Inflammatory macrophage treated with lipopolysaccharide for 4 hours (primary cell): ENCODE measurements around the gene C16orf90.

ENCODE experiments used
- DNase-seq: peaks from one replicate; pipeline ENCODE4 v3.0.0-alpha.2; 2020

C16orf90 gene

DNA sequence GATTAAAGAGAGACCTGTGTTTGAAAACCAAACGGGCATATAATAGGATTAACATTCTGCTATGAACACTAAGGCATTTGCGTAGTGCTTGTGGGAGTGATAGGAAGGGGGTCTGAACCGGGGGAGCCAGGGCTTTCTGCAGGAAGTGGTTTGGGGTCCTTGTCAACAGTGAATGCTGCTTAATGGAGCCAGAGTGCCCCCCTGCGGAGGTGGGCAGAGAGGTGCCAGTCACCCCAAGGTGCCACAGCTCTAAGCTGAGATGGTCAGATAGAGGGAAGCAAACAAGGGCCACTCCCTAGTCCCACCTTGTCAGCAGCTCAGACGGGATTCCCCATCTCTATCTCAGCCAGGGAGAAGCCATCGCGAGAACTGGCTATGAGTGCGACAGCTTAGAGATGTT lies 34.1 kb downstream of the C16orf90 start:
- DNase-seq: peak; percentile 45

- DNase-seq: no peak
Measured at GRCh38 chr16:3460585-3460984, 34.7 kb downstream of the C16orf90 start.

GRCh38 chr16:3460121-3460520 lies 35.2 kb downstream of the C16orf90 start:
- no peak for DNase-seq

DNA sequence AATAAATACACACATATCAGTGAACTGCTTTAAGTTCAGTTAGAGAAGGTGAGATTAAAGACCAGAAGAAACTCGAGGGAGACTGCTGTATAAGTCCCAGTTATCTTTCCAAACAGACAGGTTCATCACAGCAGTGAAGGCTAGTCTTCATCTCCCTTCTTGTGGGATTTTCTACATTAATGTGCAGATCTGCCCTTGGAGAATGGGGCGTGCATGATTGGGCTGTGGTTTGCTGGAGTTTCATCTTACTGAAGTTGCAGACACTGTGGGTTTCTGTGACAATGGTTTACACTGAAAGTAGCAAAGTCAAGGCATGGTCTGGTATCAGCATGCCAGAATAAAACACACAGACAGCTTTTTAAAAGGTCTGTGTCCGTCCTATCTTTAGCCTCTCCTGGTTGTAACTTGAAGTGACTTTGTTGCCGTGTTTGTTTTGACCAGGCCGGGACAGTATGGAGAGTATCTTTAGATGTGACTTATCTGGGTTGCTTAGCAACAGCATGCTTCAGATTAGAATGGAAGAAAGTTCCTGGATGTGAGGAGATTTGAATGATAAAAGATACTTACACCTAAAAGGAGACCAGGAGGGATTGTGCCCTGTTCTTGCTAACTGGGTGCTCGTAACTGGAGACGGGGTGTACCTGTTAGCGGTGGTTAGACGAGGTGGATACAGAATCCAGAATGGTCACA lies 35.7 kb downstream of the C16orf90 start:
- no peak for DNase-seq

- DNase-seq: peak; percentile 41
Measured at GRCh38 chr16:3458852-3459361, 36.4 kb downstream of the C16orf90 start.

GRCh38 chr16:3458278-3458851 lies 36.9 kb downstream of the C16orf90 start:
- DNase-seq: peak; percentile 13

DNA sequence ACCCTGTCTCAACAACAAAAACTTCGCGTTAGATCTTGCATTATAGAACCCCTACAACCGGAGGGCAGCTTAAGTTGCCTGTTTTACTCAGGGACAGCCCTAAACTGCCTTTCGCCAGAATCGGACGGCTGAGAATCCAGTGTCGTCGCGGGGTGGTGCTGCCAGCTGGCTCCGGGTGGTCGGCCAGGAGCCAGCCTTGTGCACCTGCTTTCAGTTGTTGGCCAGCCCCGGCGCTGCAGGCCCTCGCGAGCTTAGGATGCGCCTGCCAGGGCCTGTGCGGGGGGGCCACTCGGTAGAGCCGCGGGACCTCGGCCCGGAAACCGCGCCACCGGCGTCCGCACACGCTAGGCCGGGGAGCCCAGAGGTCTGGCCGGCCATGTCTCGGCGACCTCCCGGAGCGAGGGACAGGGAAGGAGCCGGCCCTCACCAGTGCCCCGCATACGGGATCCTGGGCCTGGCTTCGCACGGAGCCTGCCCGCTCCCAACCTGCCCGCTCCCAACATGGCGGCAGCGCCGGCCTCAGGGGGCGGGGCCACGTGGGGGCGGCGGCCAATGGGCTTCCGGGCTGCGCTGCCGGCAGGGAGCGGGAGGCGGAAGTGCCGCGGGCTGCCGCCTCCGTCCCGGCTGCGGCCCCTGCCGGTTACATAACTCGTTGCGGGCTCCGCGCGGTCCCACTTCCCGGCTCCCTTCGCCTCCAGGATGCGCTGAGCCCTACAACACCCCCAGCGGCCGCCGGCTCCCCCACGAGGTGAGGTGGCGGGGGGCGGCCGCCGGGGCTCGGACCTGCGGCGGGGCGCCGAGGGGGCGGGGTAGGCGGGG lies 37.6 kb downstream of the C16orf90 start:
- DNase-seq: peak; percentile 93

DNA sequence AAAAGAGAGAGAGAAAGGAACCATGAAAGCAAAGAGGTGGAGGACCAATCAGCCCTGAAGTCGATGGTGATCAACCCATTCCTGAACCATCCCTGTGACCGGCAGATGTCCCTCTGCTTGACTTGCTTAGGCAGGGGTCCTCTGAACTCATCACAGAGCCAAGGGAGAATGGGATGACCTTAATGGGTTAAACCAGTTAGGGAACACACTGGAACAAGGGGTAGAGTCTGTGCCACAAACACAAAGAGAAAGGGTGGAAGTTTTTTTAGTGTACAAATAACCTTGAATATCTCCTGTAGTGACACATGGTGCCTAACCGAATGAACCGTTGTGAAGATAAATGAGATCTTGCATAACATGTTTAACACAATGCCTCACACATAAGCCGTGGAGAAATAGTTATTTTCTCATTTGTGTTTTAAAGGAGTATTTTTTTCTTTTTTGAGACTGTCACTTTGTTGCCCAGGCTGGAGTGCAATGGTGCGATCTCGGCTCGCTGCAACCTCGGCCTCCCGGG lies 40.6 kb downstream of the C16orf90 start:
- DNase-seq: no peak

DNA sequence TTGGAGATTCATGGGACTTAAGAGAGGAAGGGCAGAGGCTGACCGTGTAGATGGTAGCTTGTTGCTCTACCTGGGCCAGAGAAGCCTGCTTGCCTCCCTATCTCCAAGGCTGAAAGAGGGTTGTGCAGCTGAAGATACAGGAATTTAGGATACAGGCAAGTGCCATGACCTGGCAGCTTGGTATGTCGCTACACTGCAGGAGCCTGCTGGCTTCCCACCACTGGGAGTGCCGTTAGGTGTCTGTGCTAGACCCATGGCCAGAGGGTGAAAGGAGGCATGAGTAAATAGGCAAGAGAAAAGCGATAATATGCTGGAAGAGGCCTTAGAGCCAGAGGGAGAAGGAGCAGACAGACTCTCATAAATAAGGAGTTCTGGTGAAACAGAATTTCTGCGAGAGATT lies 41.2 kb downstream of the C16orf90 start:
- DNase-seq: no peak

GRCh38 chr16:3444032-3444388 lies 51.3 kb downstream of the C16orf90 start:
- DNase-seq: peak; percentile 81
